ENCODE measurements around the gene LPAR5.

The LPAR5 gene

DNA sequence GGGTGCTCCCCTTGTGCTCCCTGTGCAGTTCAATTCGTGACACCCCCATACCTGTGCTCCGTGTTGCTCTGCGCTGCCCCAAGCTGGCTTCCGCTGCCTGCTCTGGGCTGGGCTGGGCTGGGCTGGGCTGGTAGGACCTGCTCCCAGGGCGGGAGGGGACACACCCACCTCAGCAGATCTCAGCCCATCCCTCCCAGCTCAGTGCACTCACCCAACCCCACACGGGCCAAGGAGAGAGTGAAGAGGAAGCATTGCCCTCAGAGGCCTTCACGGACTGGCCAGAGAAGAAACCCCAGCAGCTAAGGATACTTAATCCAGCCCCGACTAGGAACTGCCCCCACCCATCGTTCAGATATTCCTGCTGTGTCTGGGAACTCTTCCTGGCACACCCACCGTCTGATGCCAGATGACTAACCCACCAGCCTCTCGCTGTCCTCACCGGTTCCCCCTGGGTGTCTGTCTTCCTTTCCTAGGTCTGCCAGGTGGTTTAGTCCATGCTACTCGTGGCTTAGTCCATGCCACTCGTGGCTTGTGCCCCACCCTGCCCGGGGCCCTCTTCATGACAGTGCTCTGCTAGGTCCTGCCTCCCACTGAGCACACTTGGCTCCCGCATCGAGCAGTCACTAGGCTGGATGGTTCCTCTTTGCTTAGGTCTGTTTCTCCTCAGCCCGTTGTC is at the start of gene LPAR5:
TSS of gene LPAR5 (minus strand) at position 104 of the 676 bp plus-strand sequence. CDS start 14,711 bp downstream, outside the sequence.
- in situ Hi-C loops (cut with HindIII; ENCODE audit: low sequenced_read_pairs): no loop called here

DNA sequence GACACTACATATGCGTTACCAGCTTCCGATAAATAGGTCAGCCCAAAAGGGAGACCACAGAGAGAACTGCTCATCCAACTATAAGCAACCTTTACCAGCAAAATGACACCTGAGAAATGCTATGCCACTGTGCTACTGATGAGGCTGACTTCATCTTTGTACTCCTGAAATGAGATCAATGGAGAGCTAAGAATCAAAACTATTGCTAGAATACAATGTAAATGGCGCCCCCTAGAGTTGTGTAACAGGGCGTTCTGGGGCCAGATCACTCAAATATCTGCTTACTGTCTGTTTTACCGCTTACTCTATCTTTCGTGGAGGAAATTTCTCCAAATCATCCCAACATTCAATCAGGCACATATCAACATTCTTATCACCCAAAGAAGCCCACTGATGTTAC is 48.9 kb upstream of the LPAR5 start:
- in situ Hi-C loops (cut with HindIII; ENCODE audit: low sequenced_read_pairs): no loop called here

DNA sequence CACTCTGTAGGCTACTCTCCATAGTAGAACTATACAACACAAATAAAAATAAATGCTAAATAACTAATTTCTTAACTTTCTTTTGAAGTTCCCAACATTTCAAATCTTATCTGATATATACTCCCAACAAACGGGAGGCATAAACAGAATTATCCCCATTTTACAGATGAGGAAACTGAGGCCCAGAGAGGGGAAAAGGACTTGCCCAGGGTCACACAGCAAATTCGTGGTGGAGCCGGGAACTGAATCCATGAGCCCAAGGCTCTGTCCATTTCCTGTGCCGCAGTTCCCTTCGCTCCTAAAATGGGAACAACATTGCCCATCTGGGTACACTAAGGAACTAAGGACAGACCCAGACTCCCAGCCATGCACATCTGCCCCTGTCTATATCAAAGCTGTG is 41.2 kb upstream of the LPAR5 start:
- in situ Hi-C loops (cut with HindIII; ENCODE audit: low sequenced_read_pairs): no loop called here

DNA sequence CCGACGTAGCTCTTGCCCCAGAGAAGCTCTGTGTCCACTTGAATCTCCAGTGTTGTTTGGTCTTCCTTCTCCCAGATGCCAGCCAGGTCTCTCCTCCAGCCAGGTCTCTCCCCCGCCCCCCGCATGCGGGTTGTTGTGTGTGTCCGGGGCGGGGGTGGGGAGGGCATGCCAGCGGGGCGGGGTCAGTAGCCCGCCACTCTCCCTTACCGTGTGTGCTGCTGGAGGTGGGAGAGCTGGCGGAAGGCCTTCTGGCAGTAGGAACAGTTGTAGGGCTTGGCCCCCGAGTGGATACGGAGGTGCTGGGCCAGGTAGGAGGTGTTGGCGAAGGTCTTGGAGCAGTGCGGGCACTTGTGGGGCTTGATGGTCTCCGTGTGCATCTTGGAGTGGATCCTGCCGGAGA is 36.4 kb upstream of the LPAR5 start:
- in situ Hi-C loops (cut with HindIII; ENCODE audit: low sequenced_read_pairs): no loop called here

DNA sequence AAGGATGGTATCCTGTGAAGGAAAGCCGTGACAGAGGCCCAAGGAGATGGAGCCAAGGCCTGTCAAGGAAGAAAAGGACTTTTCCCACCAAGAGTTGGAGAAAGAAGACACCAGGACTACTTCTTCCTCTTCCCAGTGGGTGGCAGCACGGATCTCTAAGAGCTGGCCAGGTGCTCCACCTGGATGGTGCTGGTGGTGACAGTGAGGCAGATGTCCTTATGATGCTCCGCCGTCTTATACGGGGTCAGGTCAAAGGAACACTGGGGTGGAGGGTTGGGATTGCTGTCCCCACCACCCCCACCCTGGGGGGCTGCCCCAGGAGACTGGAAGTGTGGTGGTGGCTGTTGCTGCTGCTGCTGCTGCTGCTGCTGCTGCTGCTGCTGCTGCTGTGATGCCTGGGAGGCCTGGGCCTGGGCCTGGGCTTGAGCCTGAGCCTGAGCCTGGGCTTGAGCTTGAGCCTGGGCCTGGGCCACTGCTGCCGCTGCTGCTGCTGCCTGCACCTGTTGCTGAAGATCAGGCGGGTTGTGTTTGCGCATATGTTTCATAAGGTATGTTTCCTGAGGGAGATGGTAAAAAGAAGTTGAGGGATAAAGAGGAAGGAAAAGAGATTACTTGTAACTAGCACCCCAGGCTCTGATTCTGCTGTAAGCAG is 31.9 kb upstream of the LPAR5 start:
- in situ Hi-C loops (cut with HindIII; ENCODE audit: low sequenced_read_pairs): no loop called here

DNA sequence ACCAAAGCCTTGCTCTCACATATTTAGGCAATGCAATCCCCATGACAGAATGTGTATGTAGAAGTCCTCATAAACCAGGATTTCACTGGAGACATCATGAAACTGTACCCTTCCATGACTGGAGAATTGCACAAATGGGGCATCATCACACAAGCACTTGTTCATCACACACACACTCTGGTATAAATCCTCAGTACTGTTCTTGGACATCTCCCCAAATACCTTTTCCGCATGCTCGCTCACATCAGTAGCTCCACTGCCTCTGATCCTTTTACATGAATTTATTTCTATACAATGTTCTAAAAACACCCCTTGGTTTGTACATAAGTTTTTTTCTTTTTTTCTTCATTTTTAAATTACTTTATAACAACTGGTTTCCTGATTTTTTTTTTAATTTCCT is 30.5 kb upstream of the LPAR5 start:
- in situ Hi-C loops (cut with HindIII; ENCODE audit: low sequenced_read_pairs): no loop called here

DNA sequence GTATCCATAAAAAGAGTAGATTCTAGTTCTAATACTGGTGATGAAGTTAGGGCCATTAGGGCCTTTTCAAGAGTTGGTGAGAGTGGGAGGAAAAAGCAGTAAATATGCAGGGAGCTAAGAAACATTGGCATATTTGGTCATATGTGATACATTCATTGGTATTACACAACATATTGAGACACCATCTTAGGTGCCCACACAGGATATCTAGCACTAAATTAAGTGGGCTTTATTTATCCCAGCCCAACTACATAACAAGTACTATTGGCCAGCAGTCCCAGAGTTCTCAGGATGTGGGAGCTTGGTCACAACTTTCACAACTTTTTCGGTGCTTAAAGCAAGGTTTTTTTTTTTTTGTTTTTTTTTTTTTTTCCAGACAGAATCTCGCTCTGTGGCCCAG is 29.1 kb upstream of the LPAR5 start:
- in situ Hi-C loops (cut with HindIII; ENCODE audit: low sequenced_read_pairs): no loop called here

DNA sequence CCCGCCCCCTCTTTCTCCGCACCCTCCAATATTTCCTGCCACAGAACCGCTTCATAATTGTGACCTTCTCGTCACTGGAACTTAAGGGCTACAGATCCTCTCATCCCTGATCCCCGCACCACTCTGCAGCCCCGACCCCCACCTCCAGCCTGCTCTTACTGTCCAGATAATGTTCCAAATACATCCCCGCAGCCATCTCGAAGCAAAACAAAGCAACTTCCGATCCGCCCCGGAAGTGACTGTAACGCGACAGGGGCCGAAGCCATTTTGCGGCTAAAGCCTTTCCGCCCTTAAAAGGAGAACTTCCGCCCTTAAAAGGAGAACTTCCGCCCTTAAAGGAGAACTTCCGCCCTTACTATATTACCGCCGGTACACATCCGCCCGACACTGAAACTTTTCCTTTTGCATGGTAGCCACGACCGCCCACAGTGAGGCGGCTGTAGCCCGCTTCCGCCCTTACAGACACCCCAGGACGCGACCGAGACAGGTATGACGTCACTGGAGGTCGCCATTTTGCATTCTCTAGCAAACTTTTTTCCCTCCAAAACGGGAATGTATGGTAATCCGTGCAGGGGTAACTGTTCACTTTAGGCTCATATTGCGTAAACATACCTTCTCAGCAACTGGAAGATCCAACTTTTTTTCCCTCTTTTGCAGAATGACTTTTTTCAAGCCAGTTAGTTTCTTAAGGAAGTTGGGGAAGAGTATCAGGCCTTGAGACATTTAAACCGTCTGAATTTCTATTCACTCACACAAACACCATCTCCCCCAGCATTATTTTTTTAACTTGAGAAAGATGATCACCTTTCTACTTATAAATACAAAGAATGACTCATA is 27.4 kb upstream of the LPAR5 start, which contains the start of gene ING4:
TSS of gene ING4 (minus strand) at position 214 of the 837 bp plus-strand sequence. CDS start at position 196, 18 bp downstream.
- in situ Hi-C loops (cut with HindIII; ENCODE audit: low sequenced_read_pairs): no loop called here

DNA sequence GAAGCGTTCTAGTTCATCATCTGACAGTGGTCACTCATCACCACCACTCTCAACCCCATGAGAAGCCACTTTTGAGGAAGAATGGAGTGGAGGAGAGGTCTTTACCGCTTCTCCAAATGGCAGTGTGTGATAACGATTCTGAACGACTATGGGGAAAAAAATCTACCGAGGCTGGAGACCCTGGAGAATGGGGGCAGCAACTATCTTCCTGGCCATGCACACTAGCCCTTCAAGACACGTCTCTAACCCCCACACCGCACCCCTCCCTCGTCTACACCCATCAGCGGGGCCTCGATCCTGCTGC is 26.8 kb upstream of the LPAR5 start:
- in situ Hi-C loops (cut with HindIII; ENCODE audit: low sequenced_read_pairs): no loop called here

DNA sequence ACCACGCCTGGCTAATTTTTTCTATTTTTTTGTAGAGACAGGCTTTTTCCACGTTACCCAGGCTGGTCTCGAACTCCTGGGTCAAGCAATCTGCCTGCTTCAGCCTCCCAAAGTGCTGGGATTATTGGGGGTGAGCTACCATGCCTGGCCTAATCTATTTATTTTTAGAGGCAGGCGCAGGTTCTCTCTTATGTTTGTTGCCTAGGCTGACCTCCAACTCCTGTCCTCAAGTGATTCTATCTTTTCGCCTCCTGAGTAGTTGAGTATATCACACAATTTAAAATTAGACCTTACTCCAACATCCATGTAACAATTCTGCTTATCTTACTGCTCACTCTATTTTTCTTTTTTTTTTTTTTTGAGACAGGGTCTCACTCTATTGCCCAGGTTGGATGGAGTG is 18.2 kb upstream of the LPAR5 start:
- in situ Hi-C loops (cut with HindIII; ENCODE audit: low sequenced_read_pairs): no loop called here

DNA sequence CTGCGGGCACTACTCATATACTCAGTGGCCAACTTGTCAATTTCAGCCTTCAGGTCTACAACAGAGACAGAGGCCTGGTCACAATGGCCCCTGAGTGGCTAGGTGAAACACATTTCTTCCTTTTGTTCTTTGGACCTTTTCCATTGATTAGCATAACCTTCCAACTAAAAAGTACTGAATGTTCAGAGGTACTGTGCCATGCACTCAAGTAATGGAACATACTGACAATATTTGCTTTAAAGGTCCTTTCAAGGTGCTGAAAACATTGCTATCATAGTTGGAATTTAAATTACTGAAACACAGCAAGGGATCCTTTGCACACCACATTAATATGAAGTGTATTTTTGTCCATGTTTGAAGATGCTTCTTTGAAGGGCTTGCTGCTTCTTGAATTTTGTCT is 17.6 kb upstream of the LPAR5 start:
- in situ Hi-C loops (cut with HindIII; ENCODE audit: low sequenced_read_pairs): no loop called here

DNA sequence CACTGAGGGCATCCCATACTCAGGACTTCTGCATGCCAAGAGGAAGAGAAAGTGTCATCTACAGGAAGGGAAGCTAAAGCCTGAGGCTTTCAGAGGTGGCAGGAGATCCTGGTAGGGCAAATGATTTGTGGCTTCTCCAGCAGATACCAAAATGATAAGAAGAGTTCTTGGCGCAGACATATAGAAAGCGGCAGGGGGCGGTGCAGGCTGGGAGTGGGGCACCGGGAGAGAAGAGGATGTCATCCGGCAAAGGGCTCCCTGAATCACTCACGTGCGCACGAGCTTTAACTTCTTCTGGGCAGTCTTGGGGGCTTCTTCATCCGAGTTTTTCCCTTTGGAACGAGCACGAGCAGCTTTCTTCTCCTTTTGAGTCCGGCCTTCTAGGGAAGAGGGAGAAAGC is 16.6 kb upstream of the LPAR5 start:
- in situ Hi-C loops (cut with HindIII; ENCODE audit: low sequenced_read_pairs): no loop called here

DNA sequence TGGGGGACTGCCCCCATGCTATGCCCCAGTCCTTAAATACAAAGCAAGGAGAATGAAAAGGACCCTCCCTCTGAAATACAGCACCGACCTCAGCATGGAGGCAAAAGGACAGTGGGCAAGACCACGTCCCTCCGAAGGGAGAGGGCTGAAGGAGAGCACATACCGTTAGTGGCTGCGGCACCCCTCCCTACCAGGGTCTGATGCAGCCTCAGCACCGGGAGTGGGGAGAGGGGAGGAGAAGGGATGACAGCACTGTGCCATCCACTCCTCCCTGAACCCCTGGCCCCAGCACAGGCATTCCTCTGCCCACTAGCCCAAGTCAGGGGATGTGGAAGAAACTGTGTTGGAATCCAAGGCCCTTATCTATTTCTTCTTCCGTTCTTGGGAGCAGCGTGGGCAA is 15.1 kb upstream of the LPAR5 start:
- in situ Hi-C loops (cut with HindIII; ENCODE audit: low sequenced_read_pairs): no loop called here

DNA sequence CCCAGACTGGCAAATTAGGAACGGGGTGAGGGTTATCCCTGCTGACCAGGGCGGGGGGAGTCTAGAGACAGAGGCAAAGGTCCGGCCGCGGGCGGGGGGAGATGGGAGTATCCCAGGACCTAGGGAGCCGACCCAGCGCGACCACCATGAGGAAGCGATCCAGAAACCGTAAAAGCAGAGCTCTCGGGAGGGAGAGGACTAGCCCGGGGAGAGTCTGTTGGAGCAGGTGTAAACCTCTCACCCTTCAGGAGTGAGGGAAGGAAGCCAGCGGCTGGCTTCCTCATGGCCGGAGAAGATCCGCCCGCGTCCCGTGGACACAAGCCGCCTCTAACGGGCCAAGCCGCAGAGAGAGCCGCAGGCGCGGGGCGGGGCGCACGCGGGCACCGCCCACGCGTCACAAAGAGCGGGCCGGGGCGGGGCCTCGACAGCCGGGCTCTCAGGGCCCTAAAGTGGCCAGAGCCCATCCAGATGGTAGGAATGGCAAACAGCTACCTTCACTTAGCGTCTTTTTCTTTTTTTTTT is 11.4 kb upstream of the LPAR5 start, which contains the start of gene ACRBP:
TSS of gene ACRBP (minus strand) at position 350 of the 522 bp plus-strand sequence. CDS start at position 284, 66 bp downstream.
- in situ Hi-C loops (cut with HindIII; ENCODE audit: low sequenced_read_pairs): no loop called here

DNA sequence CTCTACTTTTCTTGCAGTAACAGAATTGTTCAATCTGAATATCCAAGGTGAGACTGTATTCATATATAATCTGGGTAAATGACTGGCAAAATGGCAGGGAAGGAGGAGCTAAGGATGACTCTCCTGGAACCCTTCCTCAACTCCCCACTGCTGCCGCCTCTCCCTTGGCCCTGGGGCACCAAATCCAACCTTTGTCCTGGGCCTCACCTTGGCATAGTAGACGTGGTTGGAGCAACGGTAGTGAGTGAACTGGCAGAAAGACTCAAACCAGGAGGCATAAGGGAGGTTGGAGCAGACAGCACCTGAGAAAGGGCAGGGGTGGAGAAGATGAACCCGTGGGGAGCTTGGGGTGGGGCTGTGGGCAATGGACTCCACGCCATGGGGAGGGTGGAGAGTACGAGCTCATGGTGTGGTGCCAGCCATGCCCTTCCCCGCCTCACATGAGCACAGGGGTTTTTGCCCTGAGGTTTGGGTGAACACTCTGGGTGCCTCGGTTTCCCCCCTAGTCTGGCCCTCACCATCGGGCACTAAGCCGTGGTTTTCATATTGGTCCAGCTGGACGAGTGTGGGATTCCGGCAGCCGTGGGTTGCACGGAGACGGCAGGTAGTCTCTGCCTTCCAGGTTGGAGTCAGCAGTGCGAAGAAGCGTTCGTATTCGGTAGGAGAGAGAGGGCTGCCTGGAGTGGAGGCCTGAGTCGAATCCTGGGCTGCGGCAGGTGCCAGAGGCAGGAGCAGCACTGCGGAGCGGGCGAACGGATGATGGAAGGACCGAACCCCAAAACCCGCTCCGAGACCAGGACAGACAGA is 10.7 kb upstream of the LPAR5 start:
- in situ Hi-C loops (cut with HindIII; ENCODE audit: low sequenced_read_pairs): no loop called here

DNA sequence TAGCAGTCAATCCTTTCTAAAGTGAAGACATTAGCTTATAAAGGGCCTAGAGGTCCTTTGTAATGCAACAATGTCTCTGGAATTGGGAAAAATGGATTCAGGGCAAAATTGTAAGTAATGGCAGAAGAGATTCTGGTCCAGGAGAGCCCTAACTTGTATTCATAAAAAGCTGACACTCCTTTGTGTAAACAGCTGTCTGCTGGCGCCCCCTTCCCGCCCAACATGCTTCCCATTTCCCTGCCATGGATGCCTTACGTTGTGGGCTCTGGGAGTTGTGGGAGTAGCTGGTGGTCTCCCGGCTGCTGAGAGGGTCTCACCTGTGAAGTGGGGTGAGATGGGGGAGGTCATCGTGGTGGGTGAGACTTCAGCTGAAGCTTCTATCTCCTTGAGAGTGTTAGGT is 9.1 kb upstream of the LPAR5 start:
- in situ Hi-C loops (cut with HindIII; ENCODE audit: low sequenced_read_pairs): no loop called here

DNA sequence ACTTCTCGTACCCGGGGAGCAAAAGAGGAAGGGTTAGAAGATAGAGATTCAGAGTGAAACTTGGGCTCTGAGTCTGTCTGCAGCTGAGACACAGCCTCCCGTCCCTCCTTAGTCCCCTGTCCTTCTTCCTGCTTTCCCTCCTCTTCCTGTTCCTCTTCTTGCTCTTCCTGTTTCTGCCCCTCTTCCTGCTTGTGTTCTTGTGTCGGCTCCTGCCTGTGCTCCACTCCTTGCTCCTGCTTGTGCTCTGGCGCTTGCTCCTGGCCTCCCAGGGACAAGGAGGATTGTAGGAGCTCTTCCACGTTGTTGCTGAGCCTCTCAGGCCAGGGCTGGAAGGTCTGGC is 8.5 kb upstream of the LPAR5 start:
- in situ Hi-C loops (cut with HindIII; ENCODE audit: low sequenced_read_pairs): no loop called here

DNA sequence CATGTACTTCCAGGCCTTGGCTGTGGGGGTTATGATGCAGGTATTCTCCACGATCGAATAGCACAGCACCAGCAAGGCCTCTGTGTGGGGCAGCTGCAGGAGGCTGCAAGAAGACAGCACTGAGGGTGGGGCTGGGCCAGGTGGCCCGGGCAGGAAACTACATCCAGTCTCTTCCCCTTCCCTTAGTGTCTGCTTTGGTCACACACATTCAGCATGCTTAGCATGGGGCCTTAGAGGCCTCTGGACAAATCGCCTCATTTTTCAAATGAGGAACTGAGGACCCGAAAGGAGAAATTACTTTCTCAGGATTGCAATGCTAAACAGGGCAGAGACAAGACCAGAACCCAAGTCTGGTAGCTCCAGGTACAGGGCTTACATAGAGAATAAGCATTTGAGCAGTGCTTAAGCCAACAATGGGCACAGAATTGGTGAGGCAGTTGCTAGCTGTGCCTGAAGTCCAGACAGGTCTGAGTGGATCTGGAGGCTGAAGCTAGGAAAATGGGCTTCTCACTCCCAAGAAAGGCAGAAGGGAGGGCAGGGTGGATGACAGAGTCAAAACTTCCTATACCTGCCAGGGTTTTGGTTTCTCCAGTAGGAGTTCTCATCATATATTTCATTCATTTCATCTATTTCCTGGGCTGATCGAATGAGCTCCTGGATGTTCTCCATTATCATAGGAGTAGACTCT is 8.0 kb upstream of the LPAR5 start:
- in situ Hi-C loops (cut with HindIII; ENCODE audit: low sequenced_read_pairs): no loop called here

DNA sequence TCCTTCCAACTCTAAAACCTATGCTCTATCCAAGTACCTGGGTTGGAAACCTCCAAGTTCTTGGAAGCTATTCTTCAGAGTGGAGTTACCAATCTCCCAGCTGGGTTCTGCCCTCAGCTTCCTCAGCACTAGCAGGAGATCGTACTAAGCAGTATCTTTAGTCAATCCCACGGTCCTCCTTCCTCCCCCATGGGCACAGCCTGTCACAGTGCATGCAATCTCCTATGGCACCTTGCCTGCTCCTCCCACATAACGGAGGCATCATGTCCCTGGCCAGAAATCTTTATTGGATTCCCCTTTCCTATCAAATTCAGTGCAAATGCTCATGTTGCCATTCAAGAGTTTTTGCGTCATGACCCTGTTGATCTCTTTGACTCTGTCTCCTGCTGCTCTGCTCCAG is 5.4 kb upstream of the LPAR5 start:
- in situ Hi-C loops (cut with HindIII; ENCODE audit: low sequenced_read_pairs): no loop called here

DNA sequence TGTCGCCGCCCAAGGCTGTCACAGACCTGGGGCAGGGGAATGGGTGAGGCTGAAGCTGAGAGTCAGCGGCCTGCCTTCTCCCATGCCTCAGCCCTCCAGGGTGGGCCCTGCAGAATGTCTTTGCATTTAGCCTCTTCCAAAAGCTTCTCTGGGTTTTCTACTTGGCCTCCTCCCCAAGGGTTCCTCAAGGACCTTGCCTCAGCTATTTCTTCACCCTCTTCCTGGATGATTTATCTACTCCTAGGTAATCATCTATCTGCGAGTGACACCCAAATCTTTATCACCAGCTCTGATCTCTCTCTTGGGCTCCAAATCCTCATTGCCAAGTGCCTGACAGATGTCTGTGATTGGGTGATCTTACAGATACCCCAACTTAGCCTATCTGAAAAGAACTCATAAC is 4.7 kb upstream of the LPAR5 start:
- in situ Hi-C loops (cut with HindIII; ENCODE audit: low sequenced_read_pairs): no loop called here

Data from DLD1 (cell line).